NCI-H2171 treated with DMSO at 0.1 percent for 48 hours (cell line): ENCODE measurements around the gene TCF23.
A peak's percentile ranks its signal among the peaks of the same experiment; 100 is the strongest.
"Not testable (repeated sequence)": the region's sequence is repeated elsewhere in the genome, so short reads cannot be mapped to it uniquely, and the experiment has no call there.

Source experiments
- DNase-seq: peaks from one replicate; lab custom pipeline; 2025; lab: John Stamatoyannopoulos, UW

The TCF23 gene

DNA sequence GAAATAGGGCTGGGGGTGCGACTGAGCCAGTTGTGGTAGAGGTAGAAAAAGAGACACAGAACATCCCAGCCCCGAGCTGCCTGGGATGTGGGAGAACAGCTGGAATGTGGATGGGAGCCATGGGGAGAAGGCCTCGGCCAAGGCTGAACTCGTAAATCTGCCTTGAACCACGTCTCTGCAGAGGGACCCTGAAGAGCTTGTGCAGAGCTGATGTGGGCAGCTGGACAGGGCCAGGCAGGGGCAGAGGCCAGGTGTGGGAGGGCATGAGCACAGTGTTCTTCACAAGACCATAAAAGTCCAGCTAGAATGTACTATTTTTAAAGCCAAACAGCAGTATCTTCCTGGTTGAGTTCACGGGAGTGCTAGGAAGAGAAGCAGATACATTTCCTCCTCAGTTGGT is 5.7 kb downstream of the TCF23 start:
- DNase-seq, result no peak

DNA sequence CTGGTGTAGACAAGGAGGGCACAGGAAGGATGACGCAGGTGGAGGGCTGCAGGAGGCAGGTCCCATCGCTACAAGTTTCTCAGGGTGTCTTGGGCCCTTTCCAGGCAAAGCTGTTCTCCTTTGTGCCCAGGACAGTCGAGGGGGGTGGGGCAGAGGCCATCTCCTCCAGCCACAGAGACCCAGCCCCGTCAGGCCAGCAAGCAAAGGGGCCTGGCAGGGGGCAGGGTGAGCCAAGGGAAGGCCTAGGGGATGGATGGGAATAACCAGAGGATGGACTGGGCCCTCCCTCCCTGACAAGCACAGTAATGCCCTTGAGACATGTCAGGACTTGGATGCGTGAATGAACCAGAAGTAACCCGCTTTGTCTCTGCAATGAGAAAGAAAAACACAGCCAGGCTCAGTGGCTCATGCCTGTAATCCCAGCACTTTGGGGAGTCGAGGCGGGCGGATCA is 6.3 kb downstream of the TCF23 start:
- peak; percentile 44 for DNase-seq

DNA sequence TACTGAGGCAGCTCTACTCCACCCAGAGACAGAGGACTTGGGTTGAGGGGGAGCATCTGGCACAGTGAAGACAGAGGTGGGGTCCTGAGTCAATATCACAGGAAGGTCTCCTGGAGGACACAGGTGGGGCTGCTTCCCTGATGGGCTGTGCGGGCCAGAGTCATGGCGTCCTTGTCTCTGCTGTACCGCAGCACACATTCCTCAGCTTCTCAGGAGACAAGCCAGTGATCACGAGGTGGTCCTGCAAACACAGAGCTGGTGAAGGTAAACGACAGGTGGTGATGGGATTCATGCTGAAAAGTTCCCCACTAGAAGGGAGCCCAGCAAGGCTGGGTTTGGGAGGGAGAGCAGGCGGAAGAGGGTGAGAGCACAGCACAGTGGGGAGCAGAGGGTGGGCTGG is 9.7 kb downstream of the TCF23 start:
- DNase-seq, result no peak

DNA sequence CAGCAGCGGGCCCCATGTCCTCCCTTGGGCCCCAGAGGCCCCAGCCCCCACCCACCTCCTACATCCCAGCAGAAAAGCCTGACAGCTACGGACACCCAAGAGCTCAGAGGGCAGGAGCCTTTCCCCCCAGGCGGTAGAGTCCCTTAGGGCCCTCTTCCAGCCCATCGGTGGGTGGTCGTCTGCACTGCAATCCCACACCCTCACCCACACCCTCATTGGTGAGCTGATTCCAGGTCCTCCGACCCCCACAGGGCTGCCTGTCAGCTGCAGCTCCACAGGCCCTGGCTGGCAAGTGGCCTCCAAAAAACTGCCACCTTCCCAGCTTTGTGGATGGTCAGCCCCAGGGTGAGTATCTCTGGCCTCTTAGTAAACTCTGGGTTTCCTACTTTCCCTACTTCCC is 10.5 kb downstream of the TCF23 start:
- no peak for DNase-seq

DNA sequence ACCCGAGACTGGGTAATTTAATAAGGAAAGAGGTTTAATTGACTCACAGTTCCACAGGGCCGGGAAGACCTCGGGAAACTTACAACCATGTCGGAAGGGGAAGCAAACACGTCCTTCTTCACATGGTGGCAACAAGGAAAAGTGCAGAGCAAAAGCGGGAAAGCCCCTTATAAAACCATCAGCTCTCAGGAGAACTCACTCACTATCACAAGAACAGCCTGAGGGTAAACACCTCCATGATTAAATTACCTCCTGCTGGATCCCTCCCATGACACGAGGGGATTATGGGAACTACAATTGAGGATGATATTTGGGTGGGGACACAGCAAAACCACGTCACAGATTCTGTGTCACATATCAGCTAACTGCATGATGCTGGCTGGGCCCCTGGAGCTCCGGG is 11.4 kb downstream of the TCF23 start:
- DNase-seq, result no peak

DNA sequence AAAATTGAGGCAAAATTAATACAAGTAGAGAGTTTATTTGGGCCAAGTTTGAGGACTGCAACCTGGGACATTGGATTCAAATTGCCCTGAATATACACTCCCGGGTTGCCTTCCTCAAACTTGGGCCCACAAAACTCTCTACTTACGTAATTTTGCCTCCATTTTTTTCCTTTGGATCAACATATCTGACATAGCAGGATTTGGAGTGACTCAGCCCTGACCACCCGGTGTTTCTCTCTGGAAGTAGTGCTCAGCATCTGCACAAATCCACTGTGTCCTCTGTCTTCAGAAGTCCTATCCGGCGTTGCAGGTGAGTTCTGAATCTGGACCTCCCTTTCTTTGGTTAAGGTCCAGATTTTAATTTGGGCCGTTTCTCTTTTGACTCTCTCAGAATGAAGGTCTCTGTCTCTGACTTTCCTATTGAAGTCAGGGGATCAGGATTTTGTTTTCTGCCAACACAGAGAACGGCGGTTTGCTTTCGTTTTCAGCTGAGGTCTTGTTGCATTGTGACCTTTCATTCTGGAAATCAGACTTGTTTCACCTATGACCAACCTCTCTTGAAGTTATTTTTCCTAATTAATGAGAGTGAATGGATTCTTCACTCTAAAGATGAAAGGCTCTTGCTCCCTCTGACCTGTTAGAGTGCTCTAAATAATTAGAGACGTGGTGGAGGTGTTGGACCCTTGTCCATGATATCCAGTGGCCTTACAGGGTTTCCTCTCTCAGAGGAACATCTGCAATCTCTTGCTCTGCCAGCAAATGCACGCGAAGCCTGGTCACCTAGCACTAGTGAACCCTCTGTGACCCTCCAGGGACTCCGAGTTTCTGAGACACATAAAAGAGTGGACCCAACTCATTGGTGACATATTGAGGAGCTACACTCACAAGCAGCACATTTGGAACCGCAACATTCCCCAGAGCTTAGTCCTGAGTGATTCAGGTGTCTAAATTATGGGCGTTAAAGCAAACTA is 13.6 kb downstream of the TCF23 start:
- DNase-seq, result no peak

DNA sequence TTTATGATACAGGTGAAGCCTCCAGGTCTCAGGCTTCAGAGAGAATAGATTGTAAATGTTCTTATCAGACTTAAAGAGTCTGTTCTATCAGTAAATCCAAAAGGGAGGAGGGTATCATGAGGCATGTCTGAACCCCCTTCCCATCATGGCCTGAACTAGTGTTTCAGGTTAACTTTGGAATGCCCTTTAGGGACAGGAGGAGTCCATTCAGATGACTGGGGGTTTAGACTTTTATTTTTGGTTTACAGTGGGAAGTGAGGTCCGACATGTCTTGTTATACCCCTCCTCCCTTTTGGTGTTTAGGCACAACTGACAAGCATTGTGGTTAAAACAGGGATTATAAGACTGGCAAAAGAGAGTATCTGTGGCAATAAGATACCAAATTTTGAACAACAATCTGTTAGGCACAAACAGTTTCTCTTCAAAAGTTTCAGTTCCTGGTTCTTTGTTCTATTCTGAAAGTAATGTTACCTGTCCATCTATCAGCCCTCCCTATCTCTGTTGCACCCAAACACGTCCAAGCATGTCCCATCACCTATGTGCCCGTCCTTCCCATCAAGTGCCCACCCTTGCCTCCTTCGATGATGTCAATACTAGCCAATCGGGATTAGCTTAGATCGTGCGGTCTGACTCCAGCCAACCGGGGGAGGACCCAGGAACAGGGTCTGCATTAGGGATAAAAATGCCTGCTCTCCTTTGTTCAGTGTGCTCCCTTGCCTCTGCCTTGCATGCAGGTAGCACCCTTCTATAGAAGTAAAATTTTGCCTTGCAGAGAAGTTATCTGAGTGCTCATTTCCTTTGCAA is 16.4 kb downstream of the TCF23 start:
- DNase-seq, result no peak

DNA sequence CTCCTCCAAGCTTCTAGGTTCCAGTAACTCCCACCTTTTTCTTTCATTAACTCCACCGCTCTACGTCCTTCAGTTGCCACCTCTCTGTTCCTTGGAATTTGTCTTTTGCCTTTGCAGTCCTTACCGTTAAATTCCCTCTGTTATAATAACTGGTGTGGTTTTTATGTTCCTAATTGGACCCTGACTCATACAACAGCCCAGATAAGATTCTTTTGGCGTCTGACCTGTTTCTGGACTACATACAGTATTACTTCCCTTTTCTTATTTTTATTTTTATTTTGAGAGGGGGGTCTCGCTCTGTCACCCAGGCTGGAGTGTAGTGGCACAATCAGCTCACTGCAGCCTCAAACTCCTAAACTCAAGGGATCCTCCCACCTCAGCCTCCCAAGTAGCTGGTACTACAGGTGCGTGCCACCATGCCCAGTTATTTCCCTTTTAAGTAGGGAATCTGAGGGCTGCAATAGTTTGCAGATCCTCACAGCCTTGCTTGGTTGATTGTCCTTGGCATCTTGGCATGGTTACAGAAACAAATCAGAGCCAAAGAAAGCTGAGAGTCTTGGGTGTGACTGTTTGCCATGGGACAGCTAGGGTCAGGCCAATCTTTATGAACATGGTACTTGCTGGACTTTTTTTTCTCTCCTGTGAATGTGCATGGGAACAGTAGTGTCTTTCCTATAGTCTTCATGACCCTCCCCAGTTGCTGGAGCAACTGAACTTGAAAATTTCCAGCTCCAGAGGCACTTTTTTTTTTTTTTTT is 22.0 kb downstream of the TCF23 start:
- DNase-seq, result no peak

DNA sequence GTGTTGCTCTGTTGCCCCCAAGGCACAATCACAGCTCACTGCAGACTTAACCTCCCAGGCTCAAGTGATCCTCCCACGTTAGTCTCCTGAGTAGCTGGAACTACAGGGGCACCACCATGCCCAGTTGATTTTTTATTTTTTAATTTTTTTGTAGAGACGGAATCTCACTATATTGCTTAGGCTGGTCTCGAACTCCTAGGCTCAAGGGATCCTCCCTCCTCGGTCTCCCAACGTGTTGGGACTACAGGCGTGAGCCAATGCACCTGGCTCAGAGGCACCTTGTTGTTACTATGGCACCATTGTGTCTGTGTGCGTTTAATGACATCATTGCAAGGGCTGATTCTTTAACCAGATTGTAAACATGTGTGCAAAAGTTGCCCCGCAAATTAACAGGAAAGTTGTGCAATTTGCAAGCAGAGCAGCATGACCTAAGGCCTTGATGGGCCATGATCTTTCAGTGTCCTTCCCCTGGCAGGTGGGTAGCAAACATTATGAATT is 22.6 kb downstream of the TCF23 start:
- DNase-seq, result no peak

DNA sequence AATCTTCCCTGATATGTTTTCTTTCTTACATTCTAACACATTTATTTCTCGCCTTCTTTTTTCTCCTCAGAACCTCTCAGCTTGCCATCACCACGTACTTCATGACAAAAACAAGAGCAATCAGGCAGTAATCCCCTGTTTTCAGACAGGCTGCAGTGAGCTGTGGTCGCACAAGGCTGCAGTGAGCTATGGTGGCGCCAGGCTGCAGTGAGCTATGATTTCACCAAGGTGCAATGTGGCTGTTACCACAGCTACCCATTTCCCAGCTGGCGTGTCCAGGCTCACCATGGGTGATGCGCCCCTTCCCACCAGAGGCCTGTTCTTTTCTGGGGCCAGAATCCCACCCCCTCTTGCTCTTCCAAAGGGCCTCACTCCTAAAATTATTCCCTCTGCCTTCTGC is 25.8 kb downstream of the TCF23 start:
- no peak for DNase-seq

DNA sequence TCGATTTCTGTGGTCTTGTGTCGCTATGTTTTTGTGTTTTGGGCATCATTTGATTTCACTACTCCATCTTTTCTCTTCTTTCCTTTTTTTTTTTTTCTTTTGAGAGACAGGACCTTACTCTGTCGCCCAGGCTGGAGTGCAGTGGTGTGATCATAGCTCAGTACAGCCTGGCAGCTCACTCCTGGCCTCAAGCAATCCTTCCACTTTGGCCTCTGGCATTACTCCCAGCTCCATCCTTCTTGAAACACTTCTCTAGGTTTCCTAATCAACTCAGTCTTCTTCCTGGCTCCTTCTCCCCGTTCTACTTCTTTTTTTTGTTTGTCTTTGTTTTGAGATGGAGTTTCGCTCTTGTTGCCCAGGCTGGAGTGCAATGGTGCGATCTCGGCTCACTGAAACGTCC is 26.5 kb downstream of the TCF23 start:
- no peak for DNase-seq

DNA sequence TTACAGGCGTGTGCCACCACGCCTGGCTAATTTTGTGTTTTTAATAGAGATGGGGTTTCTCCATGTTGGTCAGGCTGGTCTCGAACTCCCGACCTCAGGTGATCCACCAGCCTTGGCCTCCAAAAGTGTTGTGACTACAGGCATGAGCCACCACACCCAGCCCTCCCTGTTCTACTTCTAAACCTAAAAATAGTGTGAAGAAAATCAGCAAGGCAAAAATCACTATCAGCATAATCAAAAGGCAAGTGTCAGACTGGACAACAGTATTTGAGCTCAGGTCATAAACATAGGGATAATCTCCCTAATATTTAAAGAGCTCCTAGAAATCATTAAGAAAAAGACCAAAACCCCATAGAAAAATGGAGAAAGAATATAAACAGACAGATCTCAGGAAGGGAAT is 27.0 kb downstream of the TCF23 start:
- DNase-seq, result not testable (repeated sequence)

DNA sequence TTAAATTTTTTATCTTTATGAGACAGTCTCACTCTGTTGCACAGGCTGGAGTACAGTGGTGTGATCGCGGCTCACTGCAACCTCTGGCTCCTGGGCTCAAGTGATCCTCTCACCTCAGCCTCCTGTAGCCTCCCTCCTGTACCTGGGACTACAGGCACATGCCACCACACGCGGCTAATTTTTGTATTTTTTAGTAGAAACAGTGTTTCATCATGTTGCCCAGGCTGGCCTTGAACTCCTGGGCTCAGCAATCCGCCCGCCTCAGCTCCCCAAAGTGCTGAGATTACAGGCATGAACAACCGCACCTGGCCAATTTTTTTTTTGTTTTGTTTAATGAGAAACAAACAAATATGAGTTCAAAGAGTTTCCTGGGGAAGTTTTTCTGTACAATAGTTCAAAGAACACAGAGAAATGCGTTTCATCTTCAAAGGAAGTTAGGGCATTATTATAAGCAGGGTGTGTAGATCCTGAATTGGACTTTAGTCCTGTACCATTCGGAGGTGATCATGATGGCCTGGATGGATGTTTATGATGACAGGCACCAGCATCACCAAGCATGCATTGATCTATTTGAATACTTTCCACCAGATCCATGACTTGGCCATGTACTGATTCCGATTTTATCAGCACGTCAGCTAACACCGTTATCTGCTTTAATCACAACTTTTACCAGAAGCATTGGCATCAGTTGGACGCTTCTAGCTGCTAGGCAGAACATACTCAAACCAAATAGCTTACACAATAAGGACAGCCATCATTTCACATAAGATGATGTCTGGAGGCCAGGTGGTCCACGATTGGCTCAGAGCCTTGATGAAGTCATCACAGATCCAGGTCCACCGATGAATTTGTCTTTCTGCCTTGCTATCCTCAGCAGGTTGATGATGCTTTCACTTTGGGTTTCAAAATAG is 28.9 kb downstream of the TCF23 start:
- DNase-seq, result no peak

DNA sequence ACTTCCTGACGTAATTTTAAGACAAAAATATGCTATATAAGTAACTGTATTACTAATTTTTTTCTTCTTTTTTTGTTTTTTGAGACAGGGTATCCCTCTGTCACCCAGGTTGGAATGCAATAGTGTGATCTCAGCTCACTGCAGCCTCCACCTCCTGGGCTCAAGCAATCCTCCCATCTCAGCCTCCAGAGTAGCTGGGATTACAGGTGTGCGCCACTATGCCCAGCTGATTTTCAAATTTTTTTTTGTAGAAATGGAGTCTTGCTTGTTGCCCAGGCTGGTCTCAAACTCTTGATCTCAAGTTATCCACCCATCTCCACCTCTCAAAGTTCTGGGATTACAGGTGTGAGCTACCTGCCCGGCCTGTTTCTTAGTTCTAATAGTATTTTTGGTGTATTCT is 29.7 kb downstream of the TCF23 start:
- no peak for DNase-seq

DNA sequence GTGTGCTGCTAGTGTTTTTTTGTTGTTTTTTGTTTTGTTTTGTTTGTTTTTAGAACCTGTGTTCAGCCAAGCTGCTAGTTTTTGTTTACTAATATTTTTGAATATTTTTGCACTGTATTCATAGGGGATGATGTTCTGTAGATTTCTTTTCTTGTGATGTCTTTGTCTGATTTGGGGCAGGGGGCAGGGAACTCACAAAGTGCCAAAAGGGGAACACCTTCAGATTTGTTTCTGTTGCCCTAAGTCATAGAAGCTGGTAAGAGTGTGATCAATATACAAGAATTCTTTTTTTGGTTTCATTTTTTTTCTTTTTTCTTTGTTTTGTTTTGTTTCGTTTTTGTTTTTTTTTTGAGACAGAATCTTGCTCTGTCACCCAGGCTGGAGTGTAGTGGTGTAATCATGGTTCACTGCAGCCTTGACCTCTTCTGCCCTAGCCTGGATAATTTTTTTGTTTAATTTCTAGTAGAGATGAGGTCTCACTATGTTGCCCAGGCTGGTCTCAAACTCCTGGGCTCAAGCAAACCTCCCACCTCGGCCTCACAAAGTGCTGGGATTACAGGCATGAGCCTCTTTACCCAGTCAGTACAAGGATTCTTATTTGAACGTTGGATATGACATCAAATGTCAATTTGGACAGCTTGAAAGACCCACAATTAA is 30.7 kb downstream of the TCF23 start:
- no peak for DNase-seq

DNA sequence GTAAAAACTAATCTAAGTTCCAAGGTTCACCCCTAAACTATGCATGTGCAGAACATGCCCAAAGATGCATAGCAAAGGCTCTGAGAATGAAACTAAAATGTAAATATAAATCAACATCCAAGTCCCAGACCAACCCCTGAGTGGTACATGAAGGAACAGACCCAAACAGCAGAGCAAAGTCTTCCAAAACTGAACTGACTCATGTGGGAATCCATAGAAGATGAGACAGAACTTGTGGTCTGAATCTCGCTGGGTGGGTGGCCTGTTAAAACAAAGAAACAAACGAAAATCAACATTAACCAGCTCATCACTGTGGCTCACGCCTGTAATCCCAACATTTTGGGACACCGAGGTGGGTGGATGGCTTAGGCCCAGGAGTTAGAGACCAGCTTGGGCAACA is 33.5 kb downstream of the TCF23 start:
- DNase-seq, result no peak

DNA sequence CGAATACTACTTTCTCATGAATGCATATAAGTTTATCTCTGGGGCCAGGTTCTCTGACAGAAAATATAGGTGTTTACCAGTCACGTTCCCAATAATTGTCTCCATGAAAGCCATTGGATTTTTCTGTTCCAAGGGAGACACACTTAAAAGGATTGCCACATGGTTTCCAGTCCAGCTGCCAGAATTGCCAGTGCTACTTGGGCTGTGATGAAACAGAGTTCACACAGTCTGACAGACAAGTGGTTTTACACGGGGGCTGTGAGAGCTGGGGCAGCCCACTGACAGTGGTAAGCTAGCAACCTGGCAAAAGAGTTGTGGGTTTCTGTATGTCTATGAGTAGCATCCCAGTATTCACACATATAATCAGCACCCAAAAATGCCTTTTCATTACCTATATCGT is 35.3 kb downstream of the TCF23 start:
- no peak for DNase-seq

DNA sequence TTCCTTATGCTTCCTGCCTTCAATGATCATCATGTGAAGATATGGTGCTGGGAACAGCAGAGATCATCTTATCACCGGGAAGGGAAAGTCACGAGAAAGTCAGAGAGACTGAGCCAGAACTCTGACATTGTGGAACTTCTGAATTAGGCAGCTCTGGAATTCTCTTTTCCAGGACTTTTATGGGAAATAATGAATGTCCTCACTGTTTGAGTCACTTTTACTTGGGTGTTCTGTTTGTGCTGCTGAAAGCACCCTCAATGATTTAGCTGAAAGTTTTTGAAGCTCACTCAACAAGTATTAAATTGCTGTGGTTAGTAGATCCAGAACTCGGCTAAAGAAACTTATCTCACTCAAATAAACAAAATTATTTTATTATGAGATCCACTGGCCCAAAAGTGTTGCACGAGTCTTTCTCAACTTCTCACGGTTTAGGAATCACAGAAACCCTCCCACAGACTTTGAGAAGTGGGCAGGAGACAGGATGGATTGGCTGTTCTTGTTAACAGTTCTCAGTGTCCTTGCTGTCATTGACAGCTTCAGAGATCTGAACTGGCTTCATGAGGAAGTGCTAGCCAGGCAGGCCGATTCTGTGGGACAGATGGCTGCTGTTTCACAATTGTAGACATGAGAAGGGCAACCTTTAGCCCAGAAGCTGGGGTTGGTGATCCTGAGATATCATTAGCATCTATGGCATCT is 36.7 kb downstream of the TCF23 start:
- DNase-seq, result peak; percentile 76

DNA sequence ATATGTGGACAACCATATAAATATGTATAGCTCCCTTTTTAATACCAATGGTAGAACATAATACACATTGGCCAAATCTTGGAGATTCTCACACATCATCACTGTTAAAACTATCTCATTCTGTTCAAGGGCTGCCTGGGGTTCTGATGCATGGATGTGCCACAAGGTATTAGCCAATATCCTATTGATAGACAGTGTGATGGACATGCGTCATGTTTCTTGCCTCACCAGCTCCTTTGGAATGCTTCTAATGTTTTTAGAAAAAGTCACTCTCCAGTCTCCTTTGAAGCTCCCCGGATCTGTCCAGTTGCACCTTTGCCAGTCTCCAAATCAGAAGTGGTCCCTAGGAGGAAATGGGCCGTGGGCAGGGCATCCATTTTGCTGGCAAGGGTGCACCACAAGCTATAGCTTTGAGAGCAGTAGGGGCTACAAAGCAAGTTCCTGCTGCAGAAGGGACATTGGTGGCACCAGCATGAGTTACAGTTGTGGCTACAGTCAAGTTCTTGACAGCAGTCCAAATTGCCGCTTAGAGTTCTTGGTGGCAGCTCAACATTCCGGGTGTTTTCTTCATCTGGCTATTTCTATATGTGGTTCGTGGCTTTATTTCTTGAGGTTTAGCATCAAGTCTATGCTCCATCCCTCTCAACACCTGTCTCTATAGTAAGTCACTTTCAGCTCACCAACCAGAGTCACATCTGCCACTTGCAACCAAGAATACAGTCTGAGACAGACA is 38.0 kb downstream of the TCF23 start:
- DNase-seq, result no peak
